ENCODE measurements around the gene STYXL2.

STYXL2 gene

DNA sequence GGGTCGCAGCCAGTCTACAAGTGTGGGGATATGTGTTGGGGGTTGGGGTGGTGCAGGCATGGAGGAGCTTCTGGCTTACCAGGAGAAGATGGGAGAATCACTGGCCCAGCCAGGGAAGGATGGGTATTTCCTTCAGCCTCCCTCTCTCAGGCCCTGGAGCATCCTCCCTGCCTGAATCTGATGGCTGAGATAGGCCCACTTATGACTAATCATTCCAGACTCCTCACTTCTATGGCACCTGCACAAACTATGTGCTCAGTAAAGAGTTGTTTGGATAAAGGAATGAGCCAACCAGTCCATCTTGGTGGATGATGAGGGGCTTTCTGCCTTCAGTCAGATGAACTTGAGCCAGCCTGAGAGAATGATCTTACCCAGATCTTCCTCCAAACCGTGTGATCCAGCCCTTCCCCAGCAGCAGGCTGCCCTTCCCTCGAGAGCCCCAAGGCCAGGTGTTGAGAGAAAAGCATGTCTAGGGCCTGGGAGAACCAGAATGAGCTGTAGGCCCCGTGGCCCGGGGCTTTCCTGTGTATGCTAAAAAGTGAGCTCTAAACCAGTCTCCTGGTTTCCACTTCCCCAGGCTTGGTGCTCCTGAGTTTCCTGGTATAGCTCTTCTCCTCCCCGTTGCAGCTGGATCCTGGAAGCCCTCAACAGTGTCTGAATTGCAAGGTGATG, 5.0 kb upstream of the STYXL2 start:
- H2BK15ac ChIP-seq (replicated peaks; ENCODE audit: low read depth): no peak overlapping the region
- H3K4me3 ChIP-seq (ENCODE audit: low read length): no peak overlapping the region
- H3K79me2 ChIP-seq (ENCODE audit: control insufficient read depth, insufficient read depth, low read length): no peaks in the 10 kb centered on the region
- no peaks in the 10 kb centered on the region for H3K27me3 ChIP-seq (ENCODE audit: insufficient read depth, low read length, poor library complexity)
- H3K79me1 ChIP-seq (ENCODE audit: low read length): no peaks in the 10 kb centered on the region
- H3K9ac ChIP-seq (ENCODE audit: low read length): no peak overlapping the region
- H3K4me2 ChIP-seq (ENCODE audit: low read length): no peak overlapping the region
- no peaks in the 10 kb centered on the region for H3K36me3 ChIP-seq (ENCODE audit: control insufficient read depth, insufficient read depth, low read length)
- peak; percentile 40 for DNase-seq
- H2BK120ac ChIP-seq (ENCODE audit: low read depth, low read length): no peak overlapping the region
- no peaks in the 10 kb centered on the region for H3K4me1 ChIP-seq (ENCODE audit: control insufficient read depth, low read depth, low read length)
- no peak overlapping the region for H4K8ac ChIP-seq (ENCODE audit: low read depth, low read length)
- H3K23ac ChIP-seq (ENCODE audit: low read length): no peak overlapping the region
- H2AK5ac ChIP-seq (ENCODE audit: low read length): no peak overlapping the region
- H2BK5ac ChIP-seq (ENCODE audit: low read length): no peak overlapping the region
- no peak overlapping the region for H3K56ac ChIP-seq (ENCODE audit: low read length)
- WGBS (ENCODE audit: extremely low coverage, insufficient coverage, low lambda C conversion rate): no CpG with 5 or more reads among the region's 6 CpGs
- no peak overlapping the region for H3K18ac ChIP-seq (ENCODE audit: low read length)
- no peak overlapping the region for H3K4ac ChIP-seq (ENCODE audit: low read depth, low read length)
- H3K27ac ChIP-seq (ENCODE audit: low read depth, low read length): no peak overlapping the region
- no peak overlapping the region for H4K5ac ChIP-seq (ENCODE audit: low read length)

DNA sequence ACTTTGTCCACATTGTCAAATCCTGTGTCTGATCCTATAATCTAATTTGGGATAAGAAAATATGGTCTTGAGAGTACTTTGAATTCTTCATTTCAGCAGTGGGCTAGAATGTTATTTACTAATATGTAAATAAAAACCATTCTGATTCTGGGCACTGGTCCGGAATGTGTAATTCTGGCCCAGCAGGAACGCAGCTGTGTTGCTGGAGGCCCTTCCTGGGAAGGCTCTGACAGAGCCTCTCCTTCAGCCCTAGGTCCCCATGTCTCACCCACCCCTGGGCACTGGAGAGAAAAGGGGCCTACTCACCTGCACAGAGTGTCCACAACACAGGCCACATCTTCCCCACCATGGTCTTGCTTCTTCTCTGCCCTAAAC, 3.9 kb upstream of the STYXL2 start:
- no peaks in the 10 kb centered on the region for H3K36me3 ChIP-seq (ENCODE audit: control insufficient read depth, insufficient read depth, low read length)
- no peak overlapping the region for H3K27ac ChIP-seq (ENCODE audit: low read depth, low read length)
- no peaks in the 10 kb centered on the region for H3K27me3 ChIP-seq (ENCODE audit: insufficient read depth, low read length, poor library complexity)
- H3K4me1 ChIP-seq (ENCODE audit: control insufficient read depth, low read depth, low read length): peaks cover 3% of the 10 kb centered on the region
- H2AK5ac ChIP-seq (ENCODE audit: low read length): no peak overlapping the region
- H3K18ac ChIP-seq (ENCODE audit: low read length): no peak overlapping the region
- no peak for DNase-seq
- no peak overlapping the region for H2BK15ac ChIP-seq (replicated peaks; ENCODE audit: low read depth)
- H3K9ac ChIP-seq (ENCODE audit: low read length): no peak overlapping the region
- no peaks in the 10 kb centered on the region for H3K79me2 ChIP-seq (ENCODE audit: control insufficient read depth, insufficient read depth, low read length)
- no peak overlapping the region for H2BK5ac ChIP-seq (ENCODE audit: low read length)
- H3K56ac ChIP-seq (ENCODE audit: low read length): no peak overlapping the region
- H4K5ac ChIP-seq (ENCODE audit: low read length): no peak overlapping the region
- no peak overlapping the region for H3K23ac ChIP-seq (ENCODE audit: low read length)
- no CpG with 5 or more reads among the region's 2 CpGs for WGBS (ENCODE audit: extremely low coverage, insufficient coverage, low lambda C conversion rate)
- H3K79me1 ChIP-seq (ENCODE audit: low read length): no peaks in the 10 kb centered on the region
- H3K4me3 ChIP-seq (ENCODE audit: low read length): no peak overlapping the region
- no peak overlapping the region for H3K4ac ChIP-seq (ENCODE audit: low read depth, low read length)
- no peak overlapping the region for H4K8ac ChIP-seq (ENCODE audit: low read depth, low read length)
- H3K4me2 ChIP-seq (ENCODE audit: low read length): no peak overlapping the region
- no peak overlapping the region for H2BK120ac ChIP-seq (ENCODE audit: low read depth, low read length)

DNA sequence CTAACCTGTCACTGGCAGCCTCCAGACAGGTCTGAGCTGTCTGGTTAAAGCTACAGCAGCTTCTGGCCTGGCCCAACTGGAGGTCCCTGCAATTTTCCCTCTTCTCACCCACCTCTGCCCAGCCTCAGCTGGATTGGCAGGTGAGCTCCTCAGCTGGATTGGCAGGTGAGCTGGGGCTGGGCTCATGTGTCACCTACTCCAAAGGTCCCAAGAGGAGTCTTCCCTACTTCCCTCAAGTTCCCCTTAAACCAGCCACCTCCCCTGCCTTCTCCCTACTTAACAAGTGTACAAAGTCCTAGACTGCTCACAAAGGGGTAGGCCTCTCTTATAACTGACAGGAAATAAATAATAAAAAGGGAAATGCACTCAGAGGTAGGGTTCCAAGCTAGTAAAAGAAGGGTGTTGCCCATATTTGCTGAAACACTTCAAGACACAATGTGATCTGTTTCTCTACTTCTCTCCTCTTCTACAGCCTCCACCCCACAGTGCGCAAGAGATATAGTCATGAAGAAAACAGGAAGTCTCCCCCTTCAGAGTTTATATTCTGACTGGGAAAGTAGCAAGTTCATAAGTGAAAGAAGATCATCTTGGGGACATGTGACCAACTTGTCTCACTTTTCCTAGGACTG, 3.4 kb upstream of the STYXL2 start, which contains the start of gene GPA33:
Gene GPA33 (minus strand): TSS at position 64 of the 629 bp plus-strand sequence. CDS start 90 bp downstream, outside the sequence.
- no peak for DNase-seq
- no CpG with 5 or more reads among the region's 1 CpG for WGBS (ENCODE audit: extremely low coverage, insufficient coverage, low lambda C conversion rate)
- no peak within 1 kb of the TSS for H2BK15ac ChIP-seq (replicated peaks; ENCODE audit: low read depth)

GRCh38 chr1:167092653-167093052, 1.2 kb upstream of the STYXL2 start:
- H3K56ac ChIP-seq (ENCODE audit: low read length): no peak overlapping the region
- H3K4ac ChIP-seq (ENCODE audit: low read depth, low read length): no peak overlapping the region
- no peak overlapping the region for H3K18ac ChIP-seq (ENCODE audit: low read length)
- H3K27ac ChIP-seq (ENCODE audit: low read depth, low read length): no peak overlapping the region
- H3K4me1 ChIP-seq (ENCODE audit: control insufficient read depth, low read depth, low read length): peaks cover 3% of the 10 kb centered on the region
- no peaks in the 10 kb centered on the region for H3K36me3 ChIP-seq (ENCODE audit: control insufficient read depth, insufficient read depth, low read length)
- H3K27me3 ChIP-seq (ENCODE audit: insufficient read depth, low read length, poor library complexity): no peaks in the 10 kb centered on the region
- H3K79me2 ChIP-seq (ENCODE audit: control insufficient read depth, insufficient read depth, low read length): no peaks in the 10 kb centered on the region
- no peak overlapping the region for H2BK120ac ChIP-seq (ENCODE audit: low read depth, low read length)
- H3K4me3 ChIP-seq (ENCODE audit: low read length): no peak overlapping the region
- no peak overlapping the region for H2BK5ac ChIP-seq (ENCODE audit: low read length)
- no peak for DNase-seq
- no peak overlapping the region for H3K4me2 ChIP-seq (ENCODE audit: low read length)
- no peak overlapping the region for H3K9ac ChIP-seq (ENCODE audit: low read length)
- H2BK15ac ChIP-seq (replicated peaks; ENCODE audit: low read depth): no peak overlapping the region
- H4K5ac ChIP-seq (ENCODE audit: low read length): no peak overlapping the region
- H3K23ac ChIP-seq (ENCODE audit: low read length): no peak overlapping the region
- no peak overlapping the region for H2AK5ac ChIP-seq (ENCODE audit: low read length)
- H3K79me1 ChIP-seq (ENCODE audit: low read length): no peaks in the 10 kb centered on the region
- WGBS (ENCODE audit: extremely low coverage, insufficient coverage, low lambda C conversion rate): no CpG with 5 or more reads among the region's 1 CpG
- no peak overlapping the region for H4K8ac ChIP-seq (ENCODE audit: low read depth, low read length)

More for the DNA sequence above, 3.4 kb upstream of the STYXL2 start, which contains the start of gene GPA33:
- H3K18ac ChIP-seq (ENCODE audit: low read length): no peak within 1 kb of the TSS
- no peak within 1 kb of the TSS for H3K23ac ChIP-seq (ENCODE audit: low read length)
- peaks cover 3% of the 10 kb centered on the region for H3K4me1 ChIP-seq (ENCODE audit: control insufficient read depth, low read depth, low read length)
- H3K27me3 ChIP-seq (ENCODE audit: insufficient read depth, low read length, poor library complexity): no peaks in the 10 kb centered on the region
- no peaks in the 10 kb centered on the region for H3K79me2 ChIP-seq (ENCODE audit: control insufficient read depth, insufficient read depth, low read length)
- H3K4me2 ChIP-seq (ENCODE audit: low read length): no peak within 1 kb of the TSS
- H3K56ac ChIP-seq (ENCODE audit: low read length): no peak within 1 kb of the TSS
- no peak within 1 kb of the TSS for H2AK5ac ChIP-seq (ENCODE audit: low read length)
- H4K8ac ChIP-seq (ENCODE audit: low read depth, low read length): no peak within 1 kb of the TSS
- H3K79me1 ChIP-seq (ENCODE audit: low read length): no peaks in the 10 kb centered on the region
- H2BK120ac ChIP-seq (ENCODE audit: low read depth, low read length): no peak within 1 kb of the TSS
- H3K36me3 ChIP-seq (ENCODE audit: control insufficient read depth, insufficient read depth, low read length): no peaks in the 10 kb centered on the region
- no peak within 1 kb of the TSS for H2BK5ac ChIP-seq (ENCODE audit: low read length)
- no peak within 1 kb of the TSS for H3K9ac ChIP-seq (ENCODE audit: low read length)
- no peak within 1 kb of the TSS for H3K4me3 ChIP-seq (ENCODE audit: low read length)
- H4K5ac ChIP-seq (ENCODE audit: low read length): no peak within 1 kb of the TSS
- no peak within 1 kb of the TSS for H3K27ac ChIP-seq (ENCODE audit: low read depth, low read length)
- H3K4ac ChIP-seq (ENCODE audit: low read depth, low read length): no peak within 1 kb of the TSS

DNA sequence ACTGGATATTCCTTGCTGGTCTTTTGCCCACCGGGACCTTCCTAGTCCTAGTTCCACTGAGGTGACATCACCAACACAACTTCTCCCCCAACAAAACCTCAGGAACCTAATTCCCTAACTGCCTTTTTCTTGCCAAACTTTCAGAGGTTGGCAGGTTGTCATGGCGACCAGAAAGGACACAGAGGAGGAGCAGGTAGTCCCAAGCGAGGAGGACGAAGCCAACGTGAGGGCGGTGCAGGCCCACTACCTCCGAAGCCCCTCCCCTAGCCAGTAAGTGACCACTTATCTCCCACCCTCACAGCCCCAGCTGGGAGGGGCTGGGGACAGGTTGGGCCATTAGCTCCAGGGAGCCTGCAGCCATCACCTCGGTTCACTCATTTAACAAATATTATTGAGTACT, 815 bp downstream of the STYXL2 start:
- Histone ChIP-seq H3K9ac (ENCODE audit: low read length) (no peak overlapping the region), H3K4me3 (ENCODE audit: low read length) (no peak overlapping the region), H3K4me2 (ENCODE audit: low read length) (no peak overlapping the region), H2AK5ac (ENCODE audit: low read length) (no peak overlapping the region), H3K27me3 (ENCODE audit: insufficient read depth, low read length, poor library complexity) (no peaks in the 10 kb centered on the region), H4K8ac (ENCODE audit: low read depth, low read length) (no peak overlapping the region), H3K79me2 (ENCODE audit: control insufficient read depth, insufficient read depth, low read length) (no peaks in the 10 kb centered on the region), H3K79me1 (ENCODE audit: low read length) (no peaks in the 10 kb centered on the region), H2BK5ac (ENCODE audit: low read length) (no peak overlapping the region), H3K23ac (ENCODE audit: low read length) (no peak overlapping the region), H3K18ac (ENCODE audit: low read length) (no peak overlapping the region), H3K27ac (ENCODE audit: low read depth, low read length) (no peak overlapping the region), H3K56ac (ENCODE audit: low read length) (no peak overlapping the region), H4K5ac (ENCODE audit: low read length) (no peak overlapping the region), H3K36me3 (ENCODE audit: control insufficient read depth, insufficient read depth, low read length) (no peaks in the 10 kb centered on the region), H3K4me1 (ENCODE audit: control insufficient read depth, low read depth, low read length) (peaks cover 3% of the 10 kb centered on the region), H3K4ac (ENCODE audit: low read depth, low read length) (no peak overlapping the region), H2BK15ac (replicated peaks; ENCODE audit: low read depth) (no peak overlapping the region), H2BK120ac (ENCODE audit: low read depth, low read length) (no peak overlapping the region)
- DNase-seq: peak; percentile 57
- WGBS (ENCODE audit: extremely low coverage, insufficient coverage, low lambda C conversion rate): no CpG with 5 or more reads among the region's 8 CpGs

Data from mesendoderm (in vitro differentiated cells).